Kidney glomerular epithelial cell (primary cell): ENCODE measurements around the gene OSER1.
"Not testable (repeated sequence)": the region's sequence is repeated elsewhere in the genome, so short reads cannot be mapped to it uniquely, and the experiment has no call there.

Experiments used
- DNase-seq: peaks from one replicate; lab custom pipeline; 2025; lab: John Stamatoyannopoulos, UW

Gene OSER1

GRCh38 chr20:44210406-44211176 is at the start of gene OSER1:
Gene OSER1, minus strand, starts transcription at chr20:44210771. Its CDS starts 3,814 bp downstream, at chr20:44206957.
- DNase-seq, result peak; percentile 98

GRCh38 chr20:44258226-44258890 is 47.8 kb upstream of the OSER1 start:
- DNase-seq, result no peak

- no peak for DNase-seq
These were observed 46.4 kb upstream of the OSER1 start for GRCh38 chr20:44256961-44257360.

GRCh38 chr20:44255942-44256341 is 45.4 kb upstream of the OSER1 start:
- no peak for DNase-seq

- DNase-seq, result no peak
These were observed 43.5 kb upstream of the OSER1 start for GRCh38 chr20:44254073-44254472.

GRCh38 chr20:44253528-44253927 is 43.0 kb upstream of the OSER1 start:
- DNase-seq, result no peak

GRCh38 chr20:44251284-44251683 is 40.7 kb upstream of the OSER1 start:
- DNase-seq, result no peak

GRCh38 chr20:44248410-44248759 is 37.8 kb upstream of the OSER1 start:
- no peak for DNase-seq

- peak; percentile 4 for DNase-seq
These were observed 37.2 kb upstream of the OSER1 start for GRCh38 chr20:44247586-44248409.

- no peak for DNase-seq
These were observed 36.6 kb upstream of the OSER1 start, which contains the start of gene GDAP1L1 for GRCh38 chr20:44247131-44247571. Gene GDAP1L1, plus strand, starts transcription at chr20:44247308. Its CDS starts 27 bp downstream, at chr20:44247335.

- no peak for DNase-seq
These were observed 35.4 kb upstream of the OSER1 start for GRCh38 chr20:44245977-44246376.

- no peak for DNase-seq
These were observed 31.2 kb upstream of the OSER1 start for GRCh38 chr20:44241796-44242195.

GRCh38 chr20:44236840-44237239 is 26.3 kb upstream of the OSER1 start:
- DNase-seq, result not testable (repeated sequence)

- no peak for DNase-seq
These were observed 25.1 kb upstream of the OSER1 start for GRCh38 chr20:44235702-44236101.

GRCh38 chr20:44234566-44235317 is 24.2 kb upstream of the OSER1 start:
- DNase-seq, result no peak

- no peak for DNase-seq
These were observed 23.0 kb upstream of the OSER1 start for GRCh38 chr20:44233436-44234016.

GRCh38 chr20:44232469-44232856 is 21.9 kb upstream of the OSER1 start:
- not testable (repeated sequence) for DNase-seq

- no peak for DNase-seq
These were observed 21.3 kb upstream of the OSER1 start for GRCh38 chr20:44231713-44232468.

GRCh38 chr20:44231193-44231592 is 20.6 kb upstream of the OSER1 start:
- no peak for DNase-seq

- DNase-seq, result no peak
These were observed 18.1 kb upstream of the OSER1 start for GRCh38 chr20:44228465-44229258.
